ENCODE measurements around the gene RAB15.
"Not testable (repeated sequence)": the region's sequence is repeated elsewhere in the genome, so short reads cannot be mapped to it uniquely, and the experiment has no call there.

RAB15 gene

GRCh38 chr14:64935508-64935907, 36.6 kb downstream of the RAB15 start:
- DNase-seq = no peak

GRCh38 chr14:64934338-64934929, 37.7 kb downstream of the RAB15 start:
- DNase-seq = no peak

GRCh38 chr14:64932231-64932630, 39.9 kb downstream of the RAB15 start:
- no peak for DNase-seq

- no peak for DNase-seq
These were observed 41.0 kb downstream of the RAB15 start for GRCh38 chr14:64931123-64931522.

GRCh38 chr14:64930085-64930843, 41.9 kb downstream of the RAB15 start:
- DNase-seq = no peak

GRCh38 chr14:64929014-64929359, 43.1 kb downstream of the RAB15 start:
- no peak for DNase-seq

- DNase-seq = peak in 1 of 2 donors; percentile 37
These were observed 43.7 kb downstream of the RAB15 start for GRCh38 chr14:64928239-64929013.

- DNase-seq = no peak
These were observed 45.1 kb downstream of the RAB15 start for GRCh38 chr14:64927031-64927430.

GRCh38 chr14:64926398-64926995, 45.6 kb downstream of the RAB15 start:
- no peak for DNase-seq

- no peak for DNase-seq
These were observed 49.1 kb downstream of the RAB15 start for GRCh38 chr14:64923015-64923414.

GRCh38 chr14:64920465-64920864, 51.7 kb downstream of the RAB15 start:
- no peak for DNase-seq

GRCh38 chr14:64919618-64920017, 52.5 kb downstream of the RAB15 start:
- no peak for DNase-seq

GRCh38 chr14:64919215-64919614, 52.9 kb downstream of the RAB15 start:
- no peak for DNase-seq

- no peak for DNase-seq
These were observed 53.9 kb downstream of the RAB15 start for GRCh38 chr14:64918216-64918615.

- peak in 1 of 2 donors; percentile 6 for DNase-seq
These were observed 56.3 kb downstream of the RAB15 start for GRCh38 chr14:64915797-64916196.

GRCh38 chr14:64915029-64915424, 57.1 kb downstream of the RAB15 start:
- no peak for DNase-seq

GRCh38 chr14:64914237-64915028, 57.7 kb downstream of the RAB15 start, which contains the start of gene CHURC1:
Gene CHURC1, plus strand, starts transcription at chr14:64914455. Its CDS starts 41 bp downstream, at chr14:64914496.
- DNase-seq = peak; percentile 99

GRCh38 chr14:64913477-64913876, 58.7 kb downstream of the RAB15 start:
- not testable (repeated sequence) for DNase-seq

GRCh38 chr14:64912261-64912660, 59.9 kb downstream of the RAB15 start:
- DNase-seq = no peak

GRCh38 chr14:64910847-64911495, 61.2 kb downstream of the RAB15 start:
- DNase-seq = no peak

- DNase-seq = no peak
These were observed 66.1 kb downstream of the RAB15 start for GRCh38 chr14:64906022-64906421.

GRCh38 chr14:64899958-64900357, 72.2 kb downstream of the RAB15 start:
- DNase-seq = no peak
